Activated B cell treated with CpG ODN at 0.5 μM for 24 hours (primary cell): ENCODE measurements around the gene TDP2. TPM values are rescaled to one million over a fixed set of nuclear protein-coding genes. Genes with fewer than 3 reads are reported as not detected.

Experiments
- ATAC-seq: fragments of 200-7000 bp; cut with Tn5 transposase; one replicate; pipeline ENCODE4 v1.10.0; 2021; ENCODE audit warnings: low read depth, mild to moderate bottlenecking, moderate library complexity
- CTCF ChIA-PET: fragments of 350-600 bp; sonication (Branson Sonifier 250); formaldehyde crosslinking; loops from one replicate; lab custom pipeline; 2021; ENCODE audit warnings: antibody characterized with exemption; lab: Charles Lee
- POLR2A ChIA-PET: fragments of 350-600 bp; sonication (Branson Sonifier 250); formaldehyde crosslinking; loops from one replicate; lab custom pipeline; 2021; ENCODE audit warnings: antibody characterized with exemption; lab: Charles Lee
- DNase-seq: peaks from one replicate; pipeline ENCODE4 v3.0.0; 2022
- H3K27ac Mint-ChIP-seq: one replicate; pipeline ENCODE4 v1.8.0; 2020; ENCODE audit warnings: mixed read lengths
- H3K27me3 Mint-ChIP-seq: one replicate; pipeline ENCODE4 v1.8.0; 2021; ENCODE audit warnings: mixed read lengths
- H3K36me3 Mint-ChIP-seq: one replicate; pipeline ENCODE4 v1.8.0; 2021; ENCODE audit warnings: low read depth, mixed read lengths
- H3K4me1 Mint-ChIP-seq: one replicate; pipeline ENCODE4 v1.8.0; 2021; ENCODE audit warnings: mixed read lengths
- H3K4me3 Mint-ChIP-seq: one replicate; pipeline ENCODE4 v1.8.0; 2020; ENCODE audit warnings: mild to moderate bottlenecking, mixed read lengths
- H3K9me3 Mint-ChIP-seq: one replicate; pipeline ENCODE4 v1.8.0; 2020; ENCODE audit warnings: mixed read lengths
- intact Hi-C: fragments of 100-400 bp; cut with micrococcal nuclease; formaldehyde crosslinking; loops from one replicate; pipeline ENCODE4 v1.15.1; 2024
- total RNA-seq: library from RNA; stranded (reverse); gene quantifications from 2 replicates; pipeline ENCODE4 v1.2.3, GENCODE V29; 2022
- TF ChIP-seq, protein P1 (sequence below): fragments of 200-600 bp; IDR thresholded peaks from one replicate; pipeline ENCODE4 v1.8.0; 2022; ENCODE audit warnings: antibody characterized with exemption, mild to moderate bottlenecking

The TDP2 gene
- total RNA-seq, 1 donor from 2014 or later = 51.1 TPM

DNA sequence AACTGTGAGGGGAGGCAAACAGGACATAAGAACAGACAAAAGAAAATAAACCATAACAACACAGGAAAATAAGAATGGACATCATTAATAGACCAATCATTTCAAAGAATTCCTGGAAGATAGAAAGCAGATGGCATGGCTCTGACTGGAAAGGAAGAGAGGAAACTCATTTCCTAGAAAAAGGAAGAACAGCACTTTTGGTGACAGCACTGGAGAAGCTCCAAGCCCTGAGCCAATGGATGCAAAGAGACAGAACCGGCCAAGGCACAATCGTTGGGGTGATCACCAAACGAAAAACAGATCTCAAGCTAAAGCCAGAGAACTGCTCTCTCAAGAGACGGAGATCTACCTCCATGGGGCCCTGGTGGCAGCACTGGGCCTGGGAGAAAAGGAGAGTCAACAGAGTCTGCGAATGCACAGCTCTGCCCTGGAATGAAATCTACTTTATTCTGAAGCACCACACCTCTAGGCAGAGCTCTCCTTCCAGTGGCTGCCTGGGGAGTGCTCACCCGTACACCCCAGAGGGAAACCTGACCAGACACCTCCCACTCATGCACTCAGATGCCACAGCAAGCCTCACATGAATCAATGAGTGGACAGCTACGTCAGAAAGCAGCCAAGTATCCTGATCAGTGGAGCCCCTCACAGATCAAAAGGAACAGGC is 44.9 kb downstream of the TDP2 start:
- ChIA-PET POLR2A (no interaction called here), CTCF (interaction anchor here (0.6 kb wide), 1 partner anchor 100 kb away, joined by 3 read pairs; no protein-coding TSS in a partner anchor)
- Mint-ChIP-seq H3K4me3 (no peak overlapping the region), H3K9me3 (peaks cover 2% of the 10 kb centered on the region), H3K4me1 (no peaks in the 10 kb centered on the region), H3K36me3 (no peaks in the 10 kb centered on the region), H3K27ac (no peak overlapping the region), H3K27me3 (no peaks in the 10 kb centered on the region)
- TF ChIP-seq, protein P1, sequence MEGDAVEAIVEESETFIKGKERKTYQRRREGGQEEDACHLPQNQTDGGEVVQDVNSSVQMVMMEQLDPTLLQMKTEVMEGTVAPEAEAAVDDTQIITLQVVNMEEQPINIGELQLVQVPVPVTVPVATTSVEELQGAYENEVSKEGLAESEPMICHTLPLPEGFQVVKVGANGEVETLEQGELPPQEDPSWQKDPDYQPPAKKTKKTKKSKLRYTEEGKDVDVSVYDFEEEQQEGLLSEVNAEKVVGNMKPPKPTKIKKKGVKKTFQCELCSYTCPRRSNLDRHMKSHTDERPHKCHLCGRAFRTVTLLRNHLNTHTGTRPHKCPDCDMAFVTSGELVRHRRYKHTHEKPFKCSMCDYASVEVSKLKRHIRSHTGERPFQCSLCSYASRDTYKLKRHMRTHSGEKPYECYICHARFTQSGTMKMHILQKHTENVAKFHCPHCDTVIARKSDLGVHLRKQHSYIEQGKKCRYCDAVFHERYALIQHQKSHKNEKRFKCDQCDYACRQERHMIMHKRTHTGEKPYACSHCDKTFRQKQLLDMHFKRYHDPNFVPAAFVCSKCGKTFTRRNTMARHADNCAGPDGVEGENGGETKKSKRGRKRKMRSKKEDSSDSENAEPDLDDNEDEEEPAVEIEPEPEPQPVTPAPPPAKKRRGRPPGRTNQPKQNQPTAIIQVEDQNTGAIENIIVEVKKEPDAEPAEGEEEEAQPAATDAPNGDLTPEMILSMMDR = no peak
- ATAC-seq (no peak), DNase-seq (no peak)
- intact Hi-C loops = no loop called here

DNA sequence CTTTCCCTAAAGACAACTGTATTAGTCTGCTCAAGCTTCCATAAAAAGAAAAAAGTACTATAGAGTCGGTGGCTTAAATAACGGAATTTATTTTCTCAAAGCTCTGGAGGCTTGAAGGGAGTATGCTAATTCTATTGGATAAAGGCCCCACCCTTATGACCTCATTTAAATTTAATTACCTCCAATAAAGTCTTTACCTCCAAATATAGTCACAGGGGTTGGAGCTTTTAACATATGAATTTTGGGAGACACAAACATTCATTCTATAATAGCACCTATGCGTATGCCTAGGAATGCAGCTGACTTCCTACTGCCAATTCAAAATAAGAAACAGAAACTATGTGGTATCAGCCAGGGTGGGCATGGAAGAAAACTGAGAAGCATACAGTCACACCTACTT is 46.1 kb downstream of the TDP2 start:
- H3K36me3 Mint-ChIP-seq = no peaks in the 10 kb centered on the region
- POLR2A ChIA-PET = no interaction called here
- H3K4me1 Mint-ChIP-seq = no peaks in the 10 kb centered on the region
- DNase-seq = no peak
- intact Hi-C loops = no loop called here
- no peak overlapping the region for H3K4me3 Mint-ChIP-seq
- TF ChIP-seq, protein P1 = no peak
- CTCF ChIA-PET = no interaction called here
- H3K27me3 Mint-ChIP-seq = no peaks in the 10 kb centered on the region
- no peak for ATAC-seq
- no peaks in the 10 kb centered on the region for H3K9me3 Mint-ChIP-seq
- no peak overlapping the region for H3K27ac Mint-ChIP-seq

DNA sequence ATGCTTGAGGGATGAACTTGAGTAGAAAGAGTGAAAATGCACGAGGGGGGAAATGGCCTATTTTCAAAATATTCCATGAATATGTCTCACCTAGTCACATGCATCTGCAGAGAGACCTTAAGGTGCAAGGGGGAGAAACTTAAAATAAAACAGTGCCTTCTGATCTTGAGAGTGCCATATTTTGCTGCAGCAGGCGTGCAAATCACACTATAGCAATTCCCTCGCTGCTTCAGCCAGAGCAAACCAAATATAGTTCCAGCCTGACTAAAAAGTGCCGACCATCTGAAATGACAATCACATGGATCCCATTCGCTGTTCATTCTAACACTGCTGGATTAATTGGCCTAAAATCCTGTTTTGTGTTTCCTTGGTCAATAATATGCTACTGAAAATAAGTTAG is 47.0 kb downstream of the TDP2 start:
- H3K9me3 Mint-ChIP-seq = no peaks in the 10 kb centered on the region
- no peak for ATAC-seq
- no peak for DNase-seq
- H3K4me3 Mint-ChIP-seq = no peak overlapping the region
- intact Hi-C loops = loop anchor here (5.0 kb wide), 1 partner anchor 1163 kb away; no protein-coding TSS in a partner anchor
- no peak overlapping the region for H3K27ac Mint-ChIP-seq
- ChIA-PET POLR2A (no interaction called here), CTCF (no interaction called here)
- TF ChIP-seq, protein P1 = no peak
- no peaks in the 10 kb centered on the region for H3K27me3 Mint-ChIP-seq
- H3K4me1 Mint-ChIP-seq = no peaks in the 10 kb centered on the region
- H3K36me3 Mint-ChIP-seq = no peaks in the 10 kb centered on the region

DNA sequence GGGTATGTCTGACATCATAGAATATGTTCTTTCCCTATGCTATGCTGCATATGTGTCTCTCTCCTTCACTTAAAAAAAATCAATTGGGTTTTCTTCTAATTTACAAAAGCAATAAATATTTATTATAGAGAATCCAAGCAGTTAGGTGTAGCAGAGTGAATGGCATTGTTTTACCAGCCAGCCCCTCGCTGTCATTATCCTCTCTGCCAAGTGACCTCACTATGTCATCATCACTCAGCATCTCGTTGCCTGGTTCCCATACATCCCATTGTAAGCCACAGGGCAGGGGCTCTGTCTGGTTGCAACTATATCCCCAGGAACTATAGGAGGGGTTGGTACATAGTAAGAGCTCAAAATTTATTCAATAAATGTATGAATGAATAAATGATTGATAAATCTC is 52.1 kb downstream of the TDP2 start:
- Mint-ChIP-seq H3K4me1 (no peaks in the 10 kb centered on the region), H3K9me3 (no peaks in the 10 kb centered on the region), H3K4me3 (no peak overlapping the region), H3K36me3 (no peaks in the 10 kb centered on the region), H3K27ac (no peak overlapping the region), H3K27me3 (peaks cover 7% of the 10 kb centered on the region)
- no peak for ATAC-seq
- TF ChIP-seq, protein P1 = no peak
- POLR2A ChIA-PET = no interaction called here
- CTCF ChIA-PET = no interaction called here
- intact Hi-C loops = loop anchor here (5.0 kb wide), 1 partner anchor 1168 kb away; no protein-coding TSS in a partner anchor
- DNase-seq = no peak

DNA sequence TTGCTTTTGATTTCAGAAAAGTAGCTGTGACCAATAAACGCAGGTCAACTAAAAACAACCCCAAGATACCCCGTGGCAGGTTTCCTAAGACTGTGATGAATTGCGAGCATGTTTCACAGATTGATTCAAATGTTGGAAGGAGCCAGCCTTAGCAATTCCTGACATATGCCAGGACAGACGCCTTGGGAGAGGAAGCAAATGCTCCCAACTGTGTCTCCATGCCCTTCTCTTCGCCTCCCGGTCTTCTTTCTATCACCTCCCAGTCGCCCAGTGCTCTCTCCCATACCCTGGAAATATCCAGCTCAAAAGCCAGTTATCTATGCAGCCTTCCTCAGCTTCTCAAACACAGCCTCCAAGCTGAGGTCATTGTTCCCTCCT is 52.7 kb downstream of the TDP2 start:
- ChIA-PET CTCF (no interaction called here), POLR2A (interaction anchor here (0.7 kb wide), 1 partner anchor 48 kb away, joined by 5 read pairs; no protein-coding TSS in a partner anchor)
- TF ChIP-seq, protein P1 = no peak
- DNase-seq = no peak
- H3K4me3 Mint-ChIP-seq = no peak overlapping the region
- peaks cover 7% of the 10 kb centered on the region for H3K27me3 Mint-ChIP-seq
- no peaks in the 10 kb centered on the region for H3K4me1 Mint-ChIP-seq
- ATAC-seq = no peak
- intact Hi-C loops = no loop called here
- H3K36me3 Mint-ChIP-seq = no peaks in the 10 kb centered on the region
- H3K27ac Mint-ChIP-seq = no peak overlapping the region
- no peaks in the 10 kb centered on the region for H3K9me3 Mint-ChIP-seq
